K562 (cell line): ENCODE data around the gene PSORS1C2. TPM values are rescaled to one million over a fixed set of nuclear protein-coding genes. Genes with fewer than 3 reads are reported as not detected.

ENCODE experiments used
- AFF4 ChIP-seq: sonication (generic); formaldehyde crosslinking; IDR thresholded peaks from 2 replicates; pipeline ENCODE4 v1.8.0; 2023; ENCODE audit warnings: mild to moderate bottlenecking, missing genetic modification reagents
- ATF1 ChIP-seq, 2 experiments: fragments of 450-650 bp in 1 of 2; IDR thresholded peaks; 2 replicates each; pipeline ENCODE4 v1.6.1; 2016; ENCODE audit warnings: missing compliant biosample characterization in 1 of 2, missing genetic modification characterization in 1 of 2
- BCOR ChIP-seq: fragments of 450-650 bp; IDR thresholded peaks from 2 replicates; pipeline ENCODE4 v1.6.1; 2016
- C11orf30 ChIP-seq: fragments of 450-650 bp; IDR thresholded peaks from 2 replicates; pipeline ENCODE4 v1.6.1; 2016; ENCODE audit warnings: low read depth, mild to moderate bottlenecking
- HMGXB4 ChIP-seq: sonication (generic); formaldehyde crosslinking; IDR thresholded peaks from 2 replicates; pipeline ENCODE4 v1.8.1; 2023; ENCODE audit warnings: mild to moderate bottlenecking, missing genetic modification reagents
- KAT7 ChIP-seq: sonication (generic); formaldehyde crosslinking; IDR thresholded peaks from 2 replicates; pipeline ENCODE4 v1.8.0; 2022; ENCODE audit warnings: missing genetic modification reagents, mild to moderate bottlenecking, borderline replicate concordance
- LEF1 ChIP-seq: fragments of 450-650 bp; IDR thresholded peaks from 2 replicates; pipeline ENCODE4 v1.6.1; 2016; ENCODE audit warnings: mild to moderate bottlenecking
- MLX ChIP-seq, 2 experiments: fragments of 450-650 bp in 1 of 2; sonication (generic) in 1 of 2; formaldehyde crosslinking; conservative IDR thresholded peaks; 2 replicates each; pipeline versions ENCODE4 v1.4.0 to v1.8.1; 2020 to 2022; ENCODE audit warnings: mild to moderate bottlenecking in 1 of 2, missing genetic modification reagents in 1 of 2
- PBX2 ChIP-seq, 2 experiments: IDR thresholded peaks in 1 of 2; conservative IDR thresholded peaks in 1 of 2; 2 replicates each; pipeline ENCODE4 v1.6.1; 2016; ENCODE audit warnings: low read depth in 2 of 2, mild to moderate bottlenecking in 1 of 2, missing compliant biosample characterization in 1 of 2, missing genetic modification characterization in 1 of 2, moderate library complexity in 1 of 2
- PML ChIP-seq: IDR thresholded peaks from 2 replicates; pipeline ENCODE4 v1.6.1; 2012; ENCODE audit warnings: low read length, inconsistent platforms
- SMARCA5 ChIP-seq: fragments of 450-650 bp; IDR thresholded peaks from 2 replicates; pipeline ENCODE4 v1.6.1; 2016
- ZNF174 ChIP-seq: fragments of 250-450 bp; sonication (Bioruptor Pico); IDR thresholded peaks from 2 replicates; pipeline ENCODE4 v1.4.0; 2020; ENCODE audit warnings: mild to moderate bottlenecking
- ZNF354B ChIP-seq: fragments of 250-450 bp; sonication (Bioruptor Pico); IDR thresholded peaks from 2 replicates; pipeline ENCODE4 v1.4.0; 2020
- ZNF639 ChIP-seq, 2 experiments: fragments of 200-800 bp in 1 of 2; sonication (Bioruptor generic) in 1 of 2; sonication (generic) in 1 of 2; formaldehyde crosslinking in 1 of 2; IDR thresholded peaks in 1 of 2; conservative IDR thresholded peaks in 1 of 2; 2 replicates each; pipeline versions ENCODE4 v1.5.0 to v1.6.1; 2016 to 2020; ENCODE audit warnings: missing compliant biosample characterization in 1 of 2, missing genetic modification characterization in 1 of 2, missing genetic modification reagents in 1 of 2
- ZNF695 ChIP-seq: fragments of 450-650 bp; formaldehyde crosslinking; IDR thresholded peaks from 2 replicates; pipeline ENCODE4 v1.4.0; 2020; ENCODE audit warnings: mild to moderate bottlenecking, moderate library complexity
- polyA plus RNA-seq, 8 experiments: library from polyadenylated mRNA; depleted of rRNA in 4 of 8; stranded (reverse) in 5 of 8; unstranded in 3 of 8; fragments of >200 nt; fragmentation: Nextera tagmentation in 2 of 8; fragmentation: Illumina TruSeq in 1 of 8; extraction: Ambion mirVana in 2 of 8; extraction: Trizol in 1 of 8; gene quantifications; 2 replicates each; pipeline versions ENCODE4 v1.2.1 to v1.2.3, GENCODE V29; 2011 to 2014; ENCODE audit warnings: inconsistent platforms in 1 of 8, missing spikeins in 1 of 8
- total RNA-seq, 7 experiments: library from RNA; depleted of rRNA in 6 of 7; stranded (reverse); fragments of >200 nt in 6 of 7; fragmentation: Illumina TruSeq in 2 of 7; extraction: Trizol in 2 of 7; gene quantifications; 2 replicates each; pipeline versions ENCODE4 v1.2.1 to v1.2.3, GENCODE V29; 2011 to 2021; ENCODE audit warnings: low replicate concordance in 1 of 7

PSORS1C2 gene
- total and polyA plus RNA-seq, 9 of the 15 experiments (the other 6 are each of a cell fraction or from before 2014, with no cell fraction given), result not detected

GRCh38 chr6:31092769-31093505 lies 45.9 kb downstream of the PSORS1C2 start (continued):
- TF ChIP-seq AFF4 (no peak), SMARCA5 (0 out of 2 replicates have a peak, but pooled peaks have one; percentile 22), ZNF639 (CRISPR knock-in tag; conservative IDR thresholded peaks at IDR 0.05 in 1 of 2, IDR thresholded peaks at IDR 0.05 in 1 of 2) (no peak), ZNF695 (CRISPR knock-in tag) (no peak), LEF1 (no peak), MLX (CRISPR knock-in tag; conservative IDR thresholded peaks at IDR 0.05) (no peak), KAT7 (CRISPR knock-in tag) (no peak), ATF1 (CRISPR knock-in tag; IDR thresholded peaks at IDR 0.05) (no peak), ATF1 (tag; IDR thresholded peaks at IDR 0.05) (peak; percentile 36; the same call in 1 of the 2 replicates), ZNF354B (CRISPR knock-in tag) (no peak), BCOR (peak; percentile 92), PML (no peak), ZNF174 (CRISPR knock-in tag) (no peak), C11orf30 (0 out of 2 replicates have a peak, but pooled peaks have one; percentile 4), HMGXB4 (CRISPR knock-in tag) (no peak), PBX2 (CRISPR knock-in tag; IDR thresholded peaks at IDR 0.05; ENCODE audit: low read depth) (no peak), PBX2 (tag; conservative IDR thresholded peaks at IDR 0.05; ENCODE audit: low read depth) (peak; percentile 53)
